Skeletal muscle cell (primary cell): Measurements from ENCODE around the gene SAYSD1.

ENCODE experiments used
- DNase-seq: peaks from one replicate; pipeline ENCODE4 v3.0.0-alpha.2; 2010; ENCODE audit warnings: low read depth
- H3K4me3 ChIP-seq: 2 replicates; pipeline ENCODE4 v1.5.1; 2011; ENCODE audit warnings: low read depth, mild to moderate bottlenecking, control low read depth, low read length, moderate library complexity

Gene SAYSD1

DNA sequence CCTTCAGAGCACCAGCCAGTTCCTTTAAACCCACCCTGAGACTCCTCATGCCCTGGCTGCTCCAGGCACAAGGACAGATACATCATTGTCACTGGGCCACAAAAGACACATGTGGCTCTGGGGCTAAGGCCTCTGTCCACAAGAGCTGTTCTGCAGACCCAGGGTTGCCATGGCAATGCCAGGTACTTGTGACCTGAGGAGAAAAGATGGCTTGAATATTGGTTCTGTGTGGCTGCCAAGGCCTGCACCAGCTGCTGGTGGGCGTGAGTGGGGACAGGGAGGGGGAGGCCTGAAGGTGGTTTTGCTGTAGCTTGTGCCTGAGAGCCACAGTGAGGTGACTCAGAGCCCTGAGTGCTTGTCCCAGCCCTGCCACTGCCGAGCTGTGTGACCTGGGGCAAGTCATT is 31.8 kb downstream of the SAYSD1 start:
- no peak for DNase-seq
- no peak overlapping the region for H3K4me3 ChIP-seq

DNA sequence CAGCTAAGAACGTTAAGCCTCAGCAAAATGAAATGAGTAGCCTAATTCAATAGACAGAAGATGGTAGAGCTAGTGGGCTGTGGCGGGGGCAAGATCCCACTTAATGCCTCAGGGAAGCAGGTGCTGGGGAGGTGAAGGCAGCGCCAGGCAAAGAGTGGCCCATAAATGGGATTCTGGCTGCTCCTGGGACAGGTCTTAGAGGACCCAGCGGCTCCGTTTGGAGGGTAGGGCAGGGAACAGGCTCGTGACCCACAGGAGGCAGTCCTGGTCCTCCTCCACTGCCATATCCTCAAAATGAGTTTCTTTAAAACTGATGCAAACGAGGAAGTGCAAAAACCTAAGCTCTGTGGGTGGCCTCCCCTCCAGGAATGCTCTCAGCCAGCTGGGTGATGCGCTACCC is 32.7 kb downstream of the SAYSD1 start:
- H3K4me3 ChIP-seq = no peak overlapping the region
- no peak for DNase-seq

DNA sequence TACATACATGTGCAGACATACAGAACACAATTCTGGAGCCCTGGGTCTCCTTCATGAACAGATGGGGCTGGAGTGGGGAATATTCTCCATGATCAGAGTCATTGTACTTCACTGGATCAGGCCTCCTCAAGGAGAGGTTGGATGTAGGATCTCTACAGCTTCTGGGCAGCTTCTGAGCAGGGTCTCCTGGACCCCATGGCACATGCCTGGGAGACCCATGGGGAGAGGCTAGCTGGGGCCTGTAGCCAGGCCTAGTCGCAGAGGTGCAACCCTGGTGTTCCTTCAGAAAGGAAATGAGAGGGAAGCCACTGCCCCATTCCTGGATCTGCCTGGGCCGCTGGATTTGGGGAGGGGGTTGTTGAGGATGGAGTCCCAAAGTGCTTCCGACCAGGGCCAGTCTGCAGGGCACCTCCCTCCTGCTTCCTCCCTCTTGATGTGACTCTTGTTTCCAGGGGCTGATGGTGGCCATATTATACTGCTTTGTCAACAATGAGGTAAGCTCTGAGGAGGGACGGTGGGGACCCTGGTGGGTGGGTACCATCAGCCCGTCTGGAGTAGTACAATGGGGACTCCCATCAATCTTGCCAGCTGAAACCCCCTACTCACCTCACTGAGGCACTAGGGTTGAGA is 34.6 kb downstream of the SAYSD1 start:
- no peak overlapping the region for H3K4me3 ChIP-seq
- DNase-seq = no peak

- no peak for DNase-seq
- H3K4me3 ChIP-seq = no peak overlapping the region
Observed at GRCh38 chr6:39079197-39080125, 35.5 kb downstream of the SAYSD1 start.

GRCh38 chr6:39078695-39079094 is 36.3 kb downstream of the SAYSD1 start:
- DNase-seq = no peak
- no peak overlapping the region for H3K4me3 ChIP-seq

- no peak for DNase-seq
- no peak overlapping the region for H3K4me3 ChIP-seq
Observed at GRCh38 chr6:39077882-39078594, 36.9 kb downstream of the SAYSD1 start.

DNA sequence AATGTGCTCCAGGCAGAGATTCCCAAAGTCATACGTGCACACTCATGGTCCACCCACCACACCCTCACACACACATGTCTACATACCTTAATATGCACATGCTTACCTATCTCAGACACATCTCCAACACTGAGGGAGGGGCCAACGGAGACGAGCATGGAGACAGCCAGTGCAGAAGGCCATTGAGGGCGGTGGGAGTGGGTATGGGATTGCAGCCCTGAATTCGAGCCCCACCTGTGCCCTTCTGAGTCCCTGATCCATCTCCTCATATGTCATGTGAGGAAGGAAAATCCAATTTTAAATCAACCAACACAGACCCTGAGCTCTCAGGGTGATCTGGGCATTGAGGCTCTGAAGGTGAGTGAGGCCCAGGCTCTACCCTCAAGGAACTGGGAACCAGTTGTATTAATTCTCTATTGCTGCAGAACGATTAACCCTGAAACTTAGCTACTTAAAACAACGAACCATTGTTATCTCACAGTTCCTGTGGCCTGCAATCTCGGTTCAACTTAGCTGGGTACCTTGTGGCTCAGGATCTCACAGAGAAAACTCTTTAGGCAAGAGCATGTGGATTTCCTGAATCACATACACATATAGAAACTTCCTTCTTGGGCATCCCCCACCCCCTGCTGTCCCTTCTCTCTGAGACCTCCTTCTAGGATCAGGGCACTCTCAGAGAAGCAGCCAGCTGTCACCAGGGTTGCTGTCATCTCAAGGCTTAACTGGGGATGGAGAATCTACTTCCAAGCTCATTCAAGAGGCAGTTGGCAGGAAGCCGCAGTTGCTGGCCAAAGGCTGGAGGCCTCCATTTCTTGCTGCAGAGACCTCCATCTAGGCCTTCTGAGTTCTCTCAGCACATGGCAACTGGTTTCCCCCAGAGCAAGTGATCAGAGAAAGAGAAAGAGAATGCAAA is 38.1 kb downstream of the SAYSD1 start:
- no peak for DNase-seq
- H3K4me3 ChIP-seq = no peak overlapping the region

DNA sequence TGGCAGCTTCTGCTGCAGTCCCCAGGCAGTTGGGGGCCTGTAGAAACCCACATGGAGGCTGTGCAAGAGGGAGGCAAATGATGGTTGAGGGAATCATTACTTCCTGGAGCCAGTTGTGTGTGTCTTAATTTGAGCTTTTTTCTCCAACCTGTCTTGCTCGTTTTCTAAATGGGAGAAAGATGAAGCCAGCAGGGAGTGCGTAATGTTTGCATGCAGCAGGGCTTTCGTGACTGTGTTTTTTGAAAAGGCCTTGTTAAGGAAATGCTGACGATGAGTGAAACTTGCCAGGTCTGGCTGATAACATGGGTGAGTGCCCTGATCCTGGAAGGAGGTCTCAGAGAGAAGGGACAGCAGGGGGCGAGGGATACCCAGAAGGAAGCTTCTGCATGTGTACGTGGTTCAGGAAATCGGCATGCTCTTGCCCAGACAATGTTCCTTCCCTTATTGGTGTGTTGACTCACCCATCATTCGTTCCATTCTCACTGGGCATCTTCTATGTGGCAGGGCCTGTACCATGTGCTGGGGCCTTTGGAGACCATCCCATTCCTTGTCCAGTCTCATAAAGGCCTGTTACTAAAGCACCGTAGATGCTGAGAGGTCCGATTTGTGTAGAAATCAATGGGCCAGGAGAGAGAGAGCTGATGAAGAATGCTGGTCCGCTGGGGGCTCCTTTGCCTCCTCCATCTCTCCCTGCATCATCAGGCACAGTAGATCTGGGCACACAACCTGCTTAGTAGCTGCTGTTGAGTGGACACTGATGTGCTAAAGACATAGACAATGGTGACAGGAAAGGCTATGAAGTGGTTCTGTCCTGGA is 39.0 kb downstream of the SAYSD1 start:
- no peak overlapping the region for H3K4me3 ChIP-seq
- DNase-seq = no peak

DNA sequence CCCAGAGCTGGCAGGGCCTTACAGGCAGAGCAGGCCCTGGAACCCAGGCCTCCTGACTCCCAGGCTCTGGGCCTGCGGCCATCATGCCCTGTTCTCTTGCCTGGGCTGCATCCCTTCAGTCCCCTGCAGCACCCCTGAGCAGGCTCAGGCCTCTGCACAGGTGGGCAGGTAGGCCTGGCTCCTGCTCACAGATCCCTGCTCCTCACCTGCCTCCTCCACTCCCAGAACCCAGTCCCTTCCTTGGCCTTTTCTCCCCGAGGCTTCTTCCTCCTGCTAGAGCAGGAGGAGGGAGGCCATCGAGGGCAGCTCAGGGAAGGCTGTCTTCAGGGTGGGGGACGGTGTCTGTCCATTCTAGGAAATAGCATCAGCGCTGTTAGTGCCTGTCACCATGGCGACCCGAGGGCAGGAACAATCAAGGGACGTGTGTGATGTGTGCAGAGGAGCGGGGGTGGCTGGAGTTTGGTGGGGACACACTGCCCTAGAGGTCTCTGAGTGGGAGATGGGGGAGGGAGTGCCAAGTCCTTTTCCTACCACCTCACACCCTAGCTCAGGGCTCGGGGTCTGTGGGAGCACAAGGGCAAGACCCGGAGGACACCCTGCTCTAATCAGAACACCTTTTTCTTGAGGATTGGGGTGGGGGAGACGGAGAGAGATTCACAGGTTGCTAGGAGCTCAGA is 39.8 kb downstream of the SAYSD1 start:
- DNase-seq = no peak
- H3K4me3 ChIP-seq = no peak overlapping the region

DNA sequence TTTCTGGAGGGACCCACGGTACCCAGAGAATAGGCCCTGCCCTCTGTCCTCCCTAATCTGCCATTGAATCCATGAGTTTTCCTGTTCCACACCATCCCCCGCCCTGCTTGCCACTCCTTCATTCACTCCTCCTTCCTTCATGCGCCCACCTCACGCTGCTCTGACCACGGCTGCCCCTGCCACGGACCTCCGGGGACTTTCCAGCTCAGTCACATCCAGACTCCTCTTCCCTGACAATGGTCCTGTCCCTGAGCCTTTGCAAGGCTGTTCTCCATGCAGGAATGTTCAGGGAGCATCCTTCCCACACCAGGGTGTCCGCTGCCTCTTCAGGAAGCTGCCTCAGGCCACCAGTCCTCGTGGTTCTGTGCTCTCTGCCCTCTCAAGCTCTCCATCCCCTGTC is 40.5 kb downstream of the SAYSD1 start:
- no peak overlapping the region for H3K4me3 ChIP-seq

GRCh38 chr6:39073471-39074355 is 41.3 kb downstream of the SAYSD1 start:
- no peak for DNase-seq
- no peak overlapping the region for H3K4me3 ChIP-seq

More for the DNA sequence above, 40.5 kb downstream of the SAYSD1 start:
- DNase-seq = no peak

DNA sequence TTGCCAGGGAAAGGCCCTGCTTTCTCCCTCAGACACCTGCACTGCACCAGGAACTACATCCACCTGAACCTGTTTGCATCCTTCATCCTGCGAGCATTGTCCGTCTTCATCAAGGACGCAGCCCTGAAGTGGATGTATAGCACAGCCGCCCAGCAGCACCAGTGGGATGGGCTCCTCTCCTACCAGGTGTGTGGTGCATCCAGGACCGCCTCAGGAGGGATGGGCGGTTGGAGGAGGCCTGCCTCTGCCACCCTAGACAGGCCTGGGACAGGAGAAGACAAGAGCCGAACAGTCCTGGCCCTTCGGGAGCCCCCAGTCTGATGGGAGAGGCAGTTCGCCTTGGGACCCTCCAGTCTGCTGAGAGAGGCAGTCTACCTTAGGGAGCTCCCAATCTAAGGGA is 42.2 kb downstream of the SAYSD1 start:
- DNase-seq = no peak
- H3K4me3 ChIP-seq = no peak overlapping the region

GRCh38 chr6:39068391-39068790 is 46.6 kb downstream of the SAYSD1 start:
- no peak for DNase-seq
- H3K4me3 ChIP-seq = no peak overlapping the region

DNA sequence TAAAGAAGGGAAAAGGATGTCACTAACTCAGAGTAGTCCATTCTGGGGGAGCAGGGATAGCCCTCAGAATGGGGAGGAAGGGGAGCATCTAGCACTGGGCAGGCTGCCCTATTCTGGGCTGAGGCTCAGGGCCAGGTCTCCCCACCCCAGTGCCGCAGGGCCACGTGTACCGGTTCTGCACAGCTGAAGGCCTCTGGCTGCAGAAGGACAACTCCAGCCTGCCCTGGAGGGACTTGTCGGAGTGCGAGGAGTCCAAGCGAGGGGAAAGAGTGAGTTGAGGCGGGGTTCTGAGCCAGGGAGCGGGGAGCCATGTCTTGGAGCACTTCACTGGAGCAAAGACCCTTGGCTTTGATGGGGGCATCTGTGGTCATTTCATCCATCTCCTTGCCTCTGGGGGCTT is 49.4 kb downstream of the SAYSD1 start:
- no peak for DNase-seq
- H3K4me3 ChIP-seq = no peak overlapping the region

GRCh38 chr6:39063526-39063925 is 51.5 kb downstream of the SAYSD1 start:
- no peak overlapping the region for H3K4me3 ChIP-seq
- no peak for DNase-seq

DNA sequence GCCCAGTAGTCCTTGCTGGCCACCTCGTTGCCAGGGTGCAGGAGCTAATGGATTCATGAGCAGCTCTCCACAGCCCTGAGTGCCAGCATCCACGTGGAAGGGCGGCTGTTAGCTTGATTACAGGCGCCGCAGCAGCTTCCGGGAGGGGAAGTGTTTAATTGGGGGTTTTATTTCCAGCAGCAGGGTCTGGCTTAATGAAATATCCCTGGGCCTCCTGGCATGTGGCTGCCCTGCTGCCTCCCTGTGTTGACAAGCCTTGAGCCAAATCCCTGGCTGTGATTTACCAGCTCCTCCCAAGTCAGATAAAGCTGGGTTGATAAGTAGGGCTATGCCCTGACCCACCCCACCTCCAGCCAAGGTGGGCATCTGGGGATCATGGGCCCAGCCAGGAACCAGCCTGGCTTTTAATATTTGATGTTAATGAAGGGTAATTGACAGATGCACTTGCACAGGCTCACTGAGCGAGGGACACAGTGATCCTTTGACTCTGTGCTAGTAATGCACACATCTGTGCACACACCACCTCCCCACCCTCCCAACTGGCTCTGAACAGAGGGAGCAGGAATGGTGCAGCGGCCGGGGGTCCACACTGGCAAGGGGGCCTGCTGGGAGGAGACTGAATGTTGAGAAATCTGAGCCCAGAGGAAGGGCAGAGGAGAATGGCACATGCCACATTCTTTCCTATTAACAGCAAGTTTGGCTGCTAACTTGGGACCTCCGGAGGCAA is 52.8 kb downstream of the SAYSD1 start:
- DNase-seq = no peak
- no peak overlapping the region for H3K4me3 ChIP-seq
